ENCODE results near the gene PRDM16. TPM values are rescaled to one million over a fixed set of nuclear protein-coding genes. Genes with fewer than 3 reads are reported as not detected.

The PRDM16 gene
- total RNA-seq, 1 donor from 2014 or later, result not detected

DNA sequence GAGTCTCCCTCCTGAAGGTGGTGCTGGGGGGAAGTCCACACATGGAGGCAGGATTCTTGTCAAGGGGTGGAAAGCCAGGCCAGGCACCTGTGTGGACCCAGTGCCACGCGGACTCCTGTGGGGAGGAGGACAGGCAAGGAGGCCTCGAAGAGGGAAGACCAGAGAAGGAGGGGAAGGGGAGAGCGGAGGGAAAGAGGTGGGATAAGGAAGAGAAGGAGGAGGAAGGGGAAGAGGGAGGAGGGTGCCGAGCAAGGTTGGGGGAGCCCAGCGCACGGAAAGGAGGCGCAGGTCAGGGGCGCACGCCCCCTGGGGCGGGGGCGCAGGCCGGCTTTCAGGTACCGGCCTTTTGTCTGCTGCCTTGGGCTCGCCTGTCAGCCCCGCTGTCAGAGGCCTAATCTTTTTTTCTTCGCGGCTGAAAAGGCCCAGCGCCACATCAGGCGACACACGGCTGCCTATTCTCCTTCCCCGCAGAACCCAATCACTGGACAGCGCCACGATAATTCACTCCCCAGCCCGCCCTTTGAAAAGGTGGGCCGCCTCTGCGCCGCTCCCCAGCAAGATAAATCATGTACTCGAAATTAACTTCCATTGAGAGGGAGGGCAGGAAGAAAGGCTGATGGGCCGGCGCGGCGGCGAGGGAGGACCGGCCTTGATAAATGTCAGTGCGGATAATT, 42.5 kb downstream of the PRDM16 start:
- no peak for DNase-seq

DNA sequence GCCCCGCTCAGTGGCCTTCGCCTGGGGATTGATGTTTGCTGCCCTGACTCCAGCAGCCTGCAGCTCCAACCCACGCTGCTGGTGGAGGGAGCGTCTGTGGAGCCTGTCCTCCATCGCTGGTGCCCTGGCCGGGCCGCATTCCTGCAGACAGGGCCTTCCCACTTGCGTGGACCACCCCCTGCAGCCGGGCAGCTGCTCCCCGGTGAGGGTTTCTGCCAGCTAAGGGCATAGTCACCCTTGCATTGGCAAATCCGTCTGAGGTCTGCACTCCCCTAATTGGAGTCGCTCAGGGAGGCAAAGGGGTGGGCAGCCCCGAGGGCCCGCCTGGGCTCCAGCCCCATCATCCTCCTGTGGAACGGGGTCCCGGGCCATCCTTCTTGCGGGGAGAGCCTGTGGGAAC, 43.5 kb downstream of the PRDM16 start:
- DNase-seq, result no peak

DNA sequence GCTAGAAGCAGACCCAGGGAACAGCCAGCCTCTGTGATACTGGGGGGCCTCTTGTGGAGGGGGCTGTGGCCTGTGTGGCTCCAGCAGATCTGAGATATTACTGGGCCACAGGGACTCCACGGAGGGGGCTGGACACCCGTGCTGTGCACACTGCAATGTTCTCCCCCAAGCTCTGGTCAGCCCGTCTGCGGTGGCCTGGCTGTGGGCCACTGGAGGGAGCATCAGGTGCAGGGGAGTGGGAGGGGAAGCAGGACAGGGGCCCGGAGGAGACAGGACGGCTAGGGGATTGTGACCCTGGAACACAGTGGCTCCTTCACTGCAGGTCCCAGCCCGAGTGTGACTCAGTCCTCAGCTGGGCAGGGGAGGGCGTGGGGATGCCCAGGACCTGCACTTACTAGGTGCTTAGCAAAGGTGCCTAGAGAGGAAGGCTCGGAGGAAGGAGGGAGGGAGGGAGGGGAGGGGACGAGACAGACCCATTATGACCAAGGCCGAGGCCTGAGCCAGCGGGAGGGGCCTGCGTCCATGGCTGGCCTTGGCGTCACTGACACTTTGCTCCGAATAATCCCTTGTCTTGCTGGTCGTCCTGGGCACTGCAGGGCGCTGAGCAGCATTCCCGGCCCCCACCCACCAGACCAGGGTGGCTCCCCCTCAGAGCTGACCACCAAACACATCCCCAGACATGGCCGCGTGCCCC, 44.2 kb downstream of the PRDM16 start:
- no peak for DNase-seq

DNA sequence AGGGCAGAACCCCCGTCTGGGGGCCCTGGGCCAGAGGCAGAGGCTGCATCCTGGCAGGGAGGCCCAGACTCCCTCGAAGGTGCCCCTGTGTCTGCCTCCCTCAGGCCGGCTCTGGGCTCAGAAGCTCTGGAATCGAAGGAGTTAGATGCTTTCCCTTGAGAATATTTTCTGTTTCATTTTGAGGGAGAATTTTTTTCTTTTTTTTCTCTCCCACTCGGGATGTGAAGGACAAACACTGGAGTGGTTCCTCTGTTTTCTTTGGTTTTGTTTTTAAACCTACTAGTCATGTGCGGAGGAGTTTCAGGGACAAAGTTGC, 44.7 kb downstream of the PRDM16 start:
- DNase-seq, result no peak

DNA sequence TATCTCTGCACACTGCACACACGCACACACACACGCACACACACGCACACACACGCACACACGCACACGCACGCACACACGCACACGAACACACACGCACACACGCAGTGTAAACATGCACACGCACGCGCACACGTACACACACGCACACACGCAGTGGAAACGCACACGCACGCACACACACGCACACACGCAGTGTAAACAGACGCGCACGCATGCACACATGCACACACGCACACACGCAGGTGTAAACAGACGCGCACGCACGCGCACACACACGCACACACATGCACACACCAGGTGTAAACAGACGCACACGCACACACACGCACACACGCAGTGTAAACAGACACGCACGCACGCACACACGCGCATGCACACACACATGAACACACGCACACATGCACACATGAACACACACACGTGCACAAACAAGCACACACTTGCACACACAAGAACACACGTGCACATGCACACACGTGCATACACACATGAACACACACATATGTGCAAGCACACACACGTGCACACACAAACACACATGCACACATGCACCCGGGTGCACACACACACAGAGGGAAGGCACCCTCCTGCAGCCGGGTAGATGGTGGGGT, 45.2 kb downstream of the PRDM16 start:
- DNase-seq, result no peak

DNA sequence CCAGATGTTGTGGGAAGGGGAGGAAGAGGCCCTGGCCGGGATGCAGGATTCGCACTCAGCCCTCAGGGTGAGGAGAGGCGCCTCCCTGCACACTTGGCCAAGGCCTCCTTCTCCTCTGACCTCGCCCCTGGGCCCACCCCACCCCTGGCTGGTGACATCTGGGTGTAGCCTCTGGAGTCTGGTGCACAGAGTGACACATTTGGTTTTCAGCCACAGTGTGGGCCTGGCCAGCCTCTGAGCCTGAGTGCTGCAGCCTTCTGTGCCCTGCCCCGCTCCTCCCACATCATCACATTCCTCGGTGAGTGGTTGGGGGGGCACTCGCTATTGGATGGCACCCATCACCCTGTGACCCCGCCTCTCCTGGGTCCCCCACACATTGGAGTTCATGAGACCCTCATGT, 45.8 kb downstream of the PRDM16 start:
- DNase-seq, result no peak

DNA sequence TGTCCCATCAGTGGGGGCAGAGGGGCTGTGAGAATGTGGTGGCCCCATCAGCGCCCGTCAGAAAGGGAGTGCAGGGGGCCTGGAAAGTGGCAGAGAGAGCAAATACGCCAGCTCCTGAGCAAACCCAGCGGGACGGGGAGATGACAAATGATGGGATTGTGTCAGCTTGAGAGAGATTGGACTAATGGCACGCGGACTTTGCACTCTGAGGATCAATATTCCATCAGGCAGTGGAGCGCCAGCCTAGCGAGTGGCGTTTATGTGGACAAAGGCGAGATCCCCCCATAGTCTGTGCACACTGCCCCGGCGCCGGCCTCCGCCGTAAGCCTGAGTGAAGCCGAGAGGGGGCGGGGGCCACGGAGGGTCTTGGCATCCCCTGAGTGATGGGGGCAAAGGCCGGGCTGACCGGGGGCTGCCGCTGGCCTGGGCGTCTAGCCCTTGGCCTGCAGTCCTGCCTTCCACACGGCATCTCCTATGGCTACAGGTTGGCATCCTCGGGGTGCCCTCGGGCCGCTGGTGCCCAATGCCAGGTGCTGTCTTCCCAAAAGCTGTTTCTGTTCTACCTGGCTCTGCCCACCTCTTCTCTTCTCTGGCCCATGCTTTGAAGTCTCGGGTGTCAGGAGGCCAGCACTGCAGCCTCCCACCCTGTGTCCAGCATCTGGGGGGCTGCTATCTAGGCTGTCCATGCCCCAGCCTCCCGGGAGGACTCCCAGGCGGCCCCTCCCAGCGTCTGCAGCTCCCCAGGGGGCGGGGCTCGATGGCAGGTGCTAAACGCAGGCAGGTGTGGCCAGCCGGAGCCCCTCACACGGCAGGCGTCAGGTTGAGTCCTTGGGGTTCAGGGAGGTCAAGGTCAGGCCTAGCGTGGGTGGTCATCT, 46.5 kb downstream of the PRDM16 start:
- no peak for DNase-seq

DNA sequence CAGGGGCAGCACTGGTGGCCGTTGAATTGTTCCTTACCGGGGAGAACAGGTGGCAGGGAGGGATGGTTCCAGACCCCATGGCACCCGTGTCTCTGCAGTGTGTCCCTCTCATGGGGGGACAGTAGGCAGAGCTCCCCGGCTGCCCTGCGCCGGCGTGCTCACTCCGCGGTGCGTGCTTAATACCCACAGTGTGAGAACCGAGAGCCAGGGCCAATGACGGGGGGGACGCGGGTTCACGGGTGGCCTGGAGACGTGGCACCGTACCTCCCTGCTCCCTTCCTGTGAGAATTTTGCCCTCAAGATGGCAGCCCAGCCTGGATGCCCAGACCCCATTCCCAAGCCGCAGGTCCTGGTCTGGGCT, 47.1 kb downstream of the PRDM16 start:
- no peak for DNase-seq

DNA sequence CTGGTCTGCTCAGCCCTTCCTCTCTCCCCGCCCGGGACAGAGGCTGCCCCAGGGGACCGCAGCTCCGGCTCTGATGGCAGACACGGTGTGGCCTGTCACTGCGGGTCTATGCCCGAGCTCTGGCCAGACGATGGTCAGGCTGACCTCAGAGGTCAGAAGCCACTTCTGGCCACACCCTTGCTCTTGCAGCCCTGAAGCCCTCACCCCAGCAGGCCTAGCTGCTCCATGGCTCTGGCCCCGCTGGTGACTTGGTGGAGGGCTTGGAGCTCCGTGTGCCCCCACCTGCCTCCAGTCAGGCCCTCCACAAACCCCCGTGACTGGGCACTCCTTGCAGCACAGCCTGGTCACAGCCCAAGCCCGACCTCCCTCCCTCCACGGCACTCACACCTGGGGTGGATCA, 47.6 kb downstream of the PRDM16 start:
- no peak for DNase-seq

DNA sequence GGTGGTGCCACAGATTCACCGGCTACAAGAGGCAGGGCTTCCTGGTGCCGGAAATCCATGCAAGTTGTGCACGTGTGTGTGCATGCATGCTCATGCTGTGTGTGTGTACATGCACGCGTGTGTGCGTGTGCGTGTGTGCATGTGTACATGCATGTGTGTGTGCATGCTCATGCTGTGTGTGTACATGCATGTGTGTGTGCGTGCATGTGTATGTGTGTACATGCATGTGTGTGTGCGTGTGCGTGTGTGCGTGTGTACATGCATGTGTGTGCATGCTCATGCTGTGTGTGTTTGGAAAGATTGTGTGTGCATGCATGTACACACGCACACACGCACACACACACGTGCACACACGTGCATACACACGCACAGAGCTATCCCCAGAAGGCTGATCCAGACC, 48.9 kb downstream of the PRDM16 start:
- DNase-seq, result no peak

DNA sequence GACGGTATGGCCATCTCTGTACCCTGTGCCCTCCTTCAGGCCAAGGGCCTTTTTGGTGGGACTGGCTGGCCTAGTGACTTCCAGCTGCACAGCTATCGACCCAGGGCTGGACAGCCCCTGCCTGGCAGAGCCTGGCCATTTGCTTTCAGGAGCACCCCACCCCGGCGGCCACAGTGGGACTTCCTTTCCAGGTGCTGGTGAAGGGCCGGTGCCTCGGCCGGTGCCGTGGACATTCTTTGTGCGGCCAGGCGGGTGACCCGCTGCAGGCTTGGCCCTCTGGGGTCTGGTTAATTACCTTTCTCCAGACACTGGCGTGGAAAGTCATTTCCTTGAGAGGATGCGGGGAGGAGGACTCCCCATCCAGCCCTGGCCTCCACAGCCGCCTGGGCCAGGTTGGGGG, 50.1 kb downstream of the PRDM16 start:
- no peak for DNase-seq

DNA sequence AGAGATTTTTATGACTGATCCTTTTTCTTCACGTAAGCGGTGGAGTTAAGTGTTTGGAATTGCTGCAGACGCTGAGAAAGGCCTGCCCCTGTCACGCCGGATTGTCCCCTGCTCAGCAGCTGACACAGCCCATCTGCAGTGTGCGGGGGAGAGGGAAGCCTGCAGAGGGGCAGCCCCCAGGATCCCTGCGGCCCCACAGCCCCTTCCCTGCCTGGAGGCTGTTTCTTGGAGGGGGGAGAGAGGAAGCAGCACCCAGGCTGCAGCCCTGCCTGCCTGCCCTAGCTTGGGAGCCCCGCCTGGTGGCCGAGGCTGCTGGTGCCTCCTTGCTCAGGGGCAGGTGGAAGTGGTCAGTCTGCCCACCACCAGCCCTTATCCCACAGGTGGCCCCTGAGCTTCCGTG, 50.7 kb downstream of the PRDM16 start:
- DNase-seq, result no peak

DNA sequence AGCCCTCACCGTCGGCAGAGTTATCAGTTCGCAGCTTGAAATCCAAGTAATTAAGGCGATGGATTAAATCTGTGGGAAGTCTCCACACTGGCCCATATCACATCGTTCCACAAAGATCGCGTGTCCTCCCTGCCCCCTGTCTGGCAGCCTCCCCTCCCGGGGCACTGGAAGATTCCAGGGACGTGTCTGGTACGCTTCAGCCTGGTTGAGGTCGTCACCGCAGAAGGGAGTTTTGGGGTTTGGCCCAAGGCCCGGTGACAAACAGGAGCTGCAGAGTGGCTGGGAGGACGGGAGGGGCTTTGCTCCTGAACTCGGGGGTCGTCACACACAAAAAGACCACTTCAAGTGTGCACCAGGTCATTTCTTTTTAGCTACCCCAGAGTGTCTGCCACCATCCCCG, 51.1 kb downstream of the PRDM16 start:
- DNase-seq, result no peak

DNA sequence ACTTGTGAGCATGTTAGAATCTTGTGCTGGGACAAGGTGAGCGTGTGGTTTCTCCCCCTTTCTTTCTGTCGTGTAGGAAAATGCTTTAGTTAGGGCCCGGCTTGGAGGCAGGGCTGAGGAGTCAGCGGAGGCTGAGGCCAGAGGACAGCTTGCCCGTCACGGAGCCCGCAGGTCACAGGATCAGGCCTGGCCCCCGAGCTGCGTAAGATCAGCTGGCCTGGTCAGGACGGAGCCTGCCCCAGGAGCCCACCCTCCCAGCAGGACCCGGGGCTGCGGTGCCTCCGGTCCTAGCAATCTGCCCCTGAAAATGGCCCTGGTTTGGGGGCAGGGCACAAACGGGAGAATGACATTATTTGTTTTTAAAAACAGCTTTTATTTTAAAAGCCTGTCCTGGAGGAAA, 52.0 kb downstream of the PRDM16 start:
- DNase-seq, result no peak

DNA sequence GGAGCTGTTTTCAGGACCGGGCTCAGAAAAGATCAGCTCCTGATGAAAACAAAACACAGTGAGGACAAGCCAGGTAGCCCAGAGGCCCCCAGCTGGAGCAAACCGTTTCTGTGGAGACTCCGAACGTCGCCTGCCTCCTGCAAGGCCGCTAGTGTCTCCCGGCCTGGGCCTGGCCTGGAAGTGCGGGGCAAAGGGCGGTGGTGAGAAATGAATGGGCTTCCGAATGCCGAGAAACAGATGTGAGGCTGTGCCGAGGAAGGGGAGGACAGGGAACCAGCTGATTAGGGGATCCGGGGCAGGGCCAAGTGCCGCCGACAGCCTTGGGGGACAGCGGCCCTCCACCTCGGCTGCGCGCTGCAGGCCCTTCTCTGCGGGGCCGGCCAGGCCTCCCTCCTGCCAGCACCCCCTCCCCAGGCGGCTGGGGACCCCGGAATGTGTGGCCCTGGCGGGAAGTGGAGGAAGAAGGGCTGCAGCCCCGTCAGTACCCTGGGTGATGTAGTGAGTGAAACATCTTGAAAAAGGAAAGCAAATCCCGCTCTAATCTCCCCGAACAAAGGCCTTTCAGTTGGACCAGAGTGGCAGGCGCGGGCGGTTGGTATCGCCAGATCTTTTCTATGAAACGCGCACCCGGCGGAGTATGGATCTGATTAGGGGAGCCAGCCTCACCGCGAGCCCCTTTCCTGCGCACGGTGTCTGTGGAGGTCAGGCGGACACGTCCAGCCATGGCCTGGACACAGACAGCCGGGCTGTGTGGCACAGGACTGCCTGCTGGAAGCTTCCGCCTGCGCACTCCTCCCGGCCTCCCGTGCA, 52.6 kb downstream of the PRDM16 start:
- DNase-seq, result no peak

DNA sequence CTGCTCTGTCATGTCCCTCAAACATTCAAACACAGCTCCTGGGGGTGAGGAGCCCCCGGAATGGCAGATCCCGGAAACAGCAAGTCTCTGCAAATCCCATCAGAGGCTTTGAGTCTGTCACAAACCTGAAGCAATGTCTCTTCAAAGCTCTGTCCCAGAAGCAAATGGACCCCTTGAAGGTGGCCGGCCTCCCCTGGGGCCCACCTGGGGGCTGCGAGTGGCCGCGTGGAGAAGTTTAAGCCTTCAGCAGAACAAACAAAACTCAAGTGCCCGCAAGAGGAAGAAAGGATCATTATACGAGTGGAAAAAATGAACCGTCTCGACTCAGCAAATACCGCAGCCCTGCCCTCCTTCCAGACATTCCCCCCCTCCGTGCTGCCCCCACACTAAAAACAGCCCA, 53.3 kb downstream of the PRDM16 start:
- no peak for DNase-seq

DNA sequence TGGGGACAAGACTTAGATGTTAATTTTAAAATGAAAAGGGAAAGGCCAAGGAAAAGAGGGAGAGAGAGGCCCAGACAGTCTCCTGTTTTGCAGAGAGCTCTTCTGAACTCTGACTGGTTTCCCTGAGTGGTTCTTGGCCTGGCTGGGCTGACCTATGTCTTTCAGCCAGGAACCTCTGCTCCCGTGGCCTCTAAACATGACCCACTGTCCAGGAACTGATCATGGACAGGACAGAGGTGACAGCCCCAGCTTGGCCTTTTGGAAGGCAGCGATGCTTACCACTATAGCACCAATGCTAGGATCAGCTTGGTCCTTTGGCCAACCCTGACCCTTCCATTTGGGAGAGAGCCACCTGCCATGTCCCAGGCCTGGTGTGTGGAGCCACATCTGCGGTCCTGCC, 55.2 kb downstream of the PRDM16 start:
- DNase-seq, result no peak

DNA sequence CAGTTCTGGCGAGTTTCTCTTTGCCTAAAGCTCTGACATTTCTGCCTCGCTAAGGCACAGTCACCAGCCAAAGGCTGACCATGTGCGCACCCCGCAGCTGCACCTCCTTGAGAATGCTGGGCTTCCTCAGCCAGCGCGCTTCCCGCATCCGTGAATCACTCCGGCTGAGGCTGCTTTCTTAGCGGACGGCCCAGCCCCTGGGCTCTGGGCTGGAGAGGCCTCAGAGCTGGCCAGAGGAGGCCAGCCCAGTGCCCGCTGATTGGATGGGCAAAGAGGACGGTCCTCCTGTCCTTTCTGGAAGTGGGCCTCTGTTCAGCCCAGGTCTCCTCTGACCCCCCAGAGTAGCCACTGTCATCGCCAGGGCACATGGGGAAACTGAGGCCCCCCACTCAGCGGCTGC, 56.1 kb downstream of the PRDM16 start:
- no peak for DNase-seq

DNA sequence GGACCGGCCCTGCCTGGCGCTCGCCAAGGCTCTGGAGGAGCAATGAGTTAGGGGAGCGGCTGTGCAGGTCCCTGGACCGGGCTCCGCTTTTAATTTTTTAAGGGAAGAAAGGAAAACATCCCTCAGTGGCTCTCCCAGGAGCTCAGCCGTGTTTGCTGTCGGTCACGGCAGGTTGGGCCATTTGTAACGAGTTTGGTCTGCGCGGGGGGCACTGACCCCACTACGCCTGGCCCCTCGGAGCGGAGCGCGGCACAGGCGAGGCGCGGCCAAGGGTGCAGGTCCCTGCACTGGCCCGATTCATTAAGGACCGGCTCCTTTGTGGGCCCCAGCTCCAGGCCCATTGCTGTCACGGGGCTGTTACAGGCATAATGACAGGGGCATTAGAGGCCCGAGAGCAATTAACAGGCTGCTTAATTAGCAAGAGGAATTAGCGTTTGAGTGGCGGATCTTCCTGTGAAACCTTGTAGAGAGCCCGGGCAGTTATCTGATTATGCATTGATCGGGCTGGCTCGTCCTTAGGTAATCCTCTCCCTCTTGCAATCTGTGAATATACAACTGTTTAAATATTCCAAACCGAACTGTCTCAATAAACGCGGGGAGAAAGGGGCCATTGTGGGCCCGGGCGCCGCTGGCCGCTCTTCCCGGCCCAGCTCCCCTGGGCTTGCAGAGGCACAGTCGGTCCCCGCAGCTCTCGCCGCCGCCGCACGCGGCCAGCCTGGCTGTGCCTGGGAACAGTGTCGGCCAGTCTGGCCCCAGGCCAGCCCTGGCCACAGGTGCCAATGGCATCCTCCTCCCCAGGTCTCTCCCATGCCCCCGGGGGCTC, 56.8 kb downstream of the PRDM16 start:
- DNase-seq, result no peak

DNA sequence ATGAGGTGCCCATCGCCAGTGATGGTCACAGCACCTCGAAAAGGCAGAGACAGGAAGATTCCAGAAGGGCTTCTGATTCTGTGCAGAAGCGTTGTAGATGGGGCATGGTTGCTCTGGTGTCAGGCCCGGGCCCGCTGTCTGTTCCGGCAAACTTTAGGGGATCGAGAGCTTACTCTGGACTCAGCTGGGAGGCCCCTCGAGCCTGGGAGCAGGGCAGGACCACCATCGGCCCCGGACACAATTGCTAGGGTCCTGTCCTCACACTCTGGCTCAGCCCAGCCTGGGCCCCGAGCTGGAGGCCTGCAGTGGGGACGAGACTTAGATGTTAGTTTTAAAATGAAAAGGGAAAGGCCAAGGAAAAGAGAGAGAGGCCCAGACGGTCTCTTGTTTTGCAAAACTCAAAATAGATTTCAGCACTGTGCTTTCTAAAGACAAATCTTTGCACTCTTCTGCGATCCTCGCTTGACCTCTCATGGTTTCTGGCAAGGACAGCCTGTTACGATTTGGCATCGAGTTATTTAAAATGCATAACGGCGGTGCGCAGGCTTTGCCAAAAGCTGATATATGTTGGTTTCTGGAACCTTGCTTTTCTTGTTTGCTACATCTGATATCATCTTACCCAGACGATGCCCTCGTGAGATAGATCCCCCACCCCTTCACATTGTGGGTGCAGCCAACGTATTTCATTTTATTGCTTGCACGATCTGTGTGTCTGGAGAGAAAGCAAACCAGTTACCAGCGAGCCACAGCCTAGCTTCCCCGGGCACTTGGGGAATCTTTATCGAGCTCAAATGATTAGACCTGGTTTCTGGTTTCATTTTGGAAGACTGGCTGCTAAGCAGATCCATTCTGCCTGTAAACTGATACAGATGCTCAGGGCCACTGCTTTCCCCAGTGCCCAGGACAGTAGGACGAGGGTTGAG, 58.0 kb downstream of the PRDM16 start:
- no peak for DNase-seq

DNA sequence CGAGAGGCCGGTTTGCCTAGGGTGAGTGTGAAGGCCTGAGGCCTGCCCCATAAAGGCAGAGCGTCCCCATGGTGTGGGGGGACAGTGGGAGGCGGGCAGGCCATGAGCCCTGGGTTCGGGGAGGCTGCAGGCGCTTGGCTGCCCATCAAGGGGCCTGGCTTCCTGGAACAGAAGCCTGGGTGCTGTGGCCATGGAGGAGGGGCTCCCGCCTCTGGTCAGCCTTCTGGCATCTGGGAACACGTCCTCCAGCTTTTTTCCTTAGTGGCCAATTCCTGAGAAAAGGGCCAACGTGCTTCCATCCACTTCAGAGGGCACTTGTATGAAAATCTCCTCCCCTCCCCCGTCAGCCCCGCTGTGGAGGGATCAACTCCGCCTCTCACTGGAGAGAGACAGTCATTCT, 58.7 kb downstream of the PRDM16 start:
- DNase-seq, result no peak
